HCEC 1CT (cell line): Measurements from ENCODE around the gene PCK2.
"Not testable (repeated sequence)": the region's sequence is repeated elsewhere in the genome, so short reads cannot be mapped to it uniquely, and the experiment has no call there.

ENCODE experiments used
- DNase-seq: peaks from one replicate; pipeline ENCODE4 v3.0.0-alpha.2; 2017

PCK2 gene

DNA sequence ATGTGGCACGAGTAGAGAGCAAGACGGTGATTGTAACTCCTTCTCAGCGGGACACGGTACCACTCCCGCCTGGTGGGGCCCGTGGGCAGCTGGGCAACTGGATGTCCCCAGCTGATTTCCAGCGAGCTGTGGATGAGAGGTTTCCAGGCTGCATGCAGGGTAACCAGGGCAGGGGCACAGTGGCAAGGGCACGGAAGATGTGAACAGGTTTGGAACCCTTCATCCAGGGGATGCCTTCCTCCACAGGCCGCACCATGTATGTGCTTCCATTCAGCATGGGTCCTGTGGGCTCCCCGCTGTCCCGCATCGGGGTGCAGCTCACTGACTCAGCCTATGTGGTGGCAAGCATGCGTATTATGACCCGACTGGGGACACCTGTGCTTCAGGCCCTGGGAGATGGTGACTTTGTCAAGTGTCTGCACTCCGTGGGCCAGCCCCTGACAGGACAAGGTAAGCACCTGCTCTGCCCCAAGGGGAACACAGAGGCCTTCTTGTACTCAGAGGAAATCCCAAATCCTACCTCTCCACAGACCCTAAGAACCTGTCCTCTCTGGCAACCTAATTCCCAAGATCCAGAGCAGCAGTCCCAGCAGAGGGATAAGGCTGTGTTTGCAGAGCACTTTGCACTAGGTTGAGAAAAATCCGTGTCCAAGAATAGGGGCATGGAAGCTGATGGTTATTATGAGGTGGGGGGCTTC, 4.3 kb downstream of the PCK2 start:
- DNase-seq, result no peak

GRCh38 chr14:24098927-24099813, 5.1 kb downstream of the PCK2 start:
- DNase-seq, result no peak

- no peak for DNase-seq
These were observed 6.3 kb downstream of the PCK2 start for GRCh38 chr14:24100197-24100981.

DNA sequence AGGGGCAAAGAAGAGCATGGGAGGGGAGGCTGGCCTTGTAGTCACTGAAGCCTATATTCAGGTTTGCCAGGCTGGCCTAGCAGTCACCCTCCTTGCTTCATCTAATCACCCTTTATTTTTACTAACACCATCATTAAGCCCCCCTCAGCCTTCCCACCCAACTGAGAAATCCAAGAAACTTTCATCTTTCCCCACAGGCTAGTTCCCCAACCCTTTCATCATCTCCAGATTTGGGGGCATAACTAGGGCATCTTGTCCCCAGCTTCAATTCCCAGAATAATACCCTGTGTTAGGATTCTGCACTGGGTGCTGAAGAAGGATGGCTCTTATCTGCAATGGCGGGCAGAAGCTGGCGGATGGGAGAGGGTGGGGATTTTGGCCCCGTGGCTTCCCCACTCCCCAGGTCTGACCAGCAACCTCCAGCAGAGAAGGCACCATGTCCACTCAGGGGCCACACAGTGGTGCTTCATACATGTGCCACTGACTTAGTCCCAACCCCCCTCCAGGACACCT, 6.9 kb downstream of the PCK2 start:
- DNase-seq, result no peak

DNA sequence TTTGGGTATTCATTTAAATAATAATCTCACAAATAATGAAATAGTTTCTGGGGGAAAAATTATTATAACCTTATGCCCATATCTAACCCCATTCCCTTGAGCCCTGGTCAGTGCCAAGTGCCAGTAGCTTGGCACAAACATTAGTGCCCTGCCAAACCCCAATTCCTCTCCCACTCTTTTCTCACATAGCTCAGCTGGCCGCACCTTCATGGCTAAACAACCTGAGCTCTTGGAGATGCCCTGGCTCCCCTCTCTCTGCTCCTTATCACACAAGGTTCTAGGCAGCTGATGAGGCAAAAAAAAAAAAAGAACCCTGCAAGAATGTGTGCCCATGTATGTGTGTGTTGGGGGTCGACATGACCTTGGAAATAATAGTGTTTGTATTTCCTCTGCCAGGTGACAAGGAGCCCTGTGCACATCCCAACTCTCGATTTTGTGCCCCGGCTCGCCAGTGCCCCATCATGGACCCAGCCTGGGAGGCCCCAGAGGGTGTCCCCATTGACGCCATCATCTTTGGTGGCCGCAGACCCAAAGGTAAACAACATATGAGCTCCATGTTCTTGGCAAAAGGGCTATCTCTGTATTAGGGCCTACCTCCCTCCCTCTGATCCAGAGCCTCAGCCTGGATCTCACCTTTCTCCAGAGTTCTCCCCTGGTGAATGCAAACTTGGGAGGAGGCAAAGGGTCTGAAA, 8.4 kb downstream of the PCK2 start:
- no peak for DNase-seq

- DNase-seq, result no peak
These were observed 9.3 kb downstream of the PCK2 start for GRCh38 chr14:24103451-24103850.

DNA sequence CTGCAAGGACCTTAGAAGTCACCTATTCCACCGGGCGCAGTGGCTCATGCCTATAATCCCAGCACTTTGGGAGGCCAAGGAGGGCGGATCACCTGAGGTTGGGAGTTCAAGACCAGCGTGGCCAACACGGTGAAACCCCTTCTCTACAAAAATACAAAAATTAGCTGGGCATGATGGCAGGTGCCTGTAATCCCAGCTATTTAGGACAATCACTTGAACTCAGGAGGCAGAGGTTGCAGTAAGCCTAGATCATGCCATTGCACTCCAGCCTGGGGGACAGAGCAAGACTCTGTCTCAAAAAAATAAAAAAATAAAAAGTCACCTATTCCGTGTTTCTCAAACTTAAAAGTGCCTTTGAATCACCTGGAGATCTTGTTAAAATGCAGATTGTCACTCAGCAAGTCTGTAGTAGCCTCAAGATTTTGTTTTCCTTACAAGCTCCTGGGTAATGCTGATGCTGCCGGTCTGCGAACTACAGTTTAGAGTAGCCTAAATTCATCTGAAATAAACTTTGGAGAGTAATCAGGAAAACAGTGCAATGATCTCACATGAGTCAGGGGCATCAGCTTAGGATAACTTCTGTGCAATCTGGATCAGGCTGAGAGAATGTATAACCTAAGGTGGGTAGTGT, 11.6 kb downstream of the PCK2 start:
- DNase-seq, result not testable (repeated sequence)

GRCh38 chr14:24106672-24107271, 12.7 kb downstream of the PCK2 start:
- DNase-seq, result no peak

DNA sequence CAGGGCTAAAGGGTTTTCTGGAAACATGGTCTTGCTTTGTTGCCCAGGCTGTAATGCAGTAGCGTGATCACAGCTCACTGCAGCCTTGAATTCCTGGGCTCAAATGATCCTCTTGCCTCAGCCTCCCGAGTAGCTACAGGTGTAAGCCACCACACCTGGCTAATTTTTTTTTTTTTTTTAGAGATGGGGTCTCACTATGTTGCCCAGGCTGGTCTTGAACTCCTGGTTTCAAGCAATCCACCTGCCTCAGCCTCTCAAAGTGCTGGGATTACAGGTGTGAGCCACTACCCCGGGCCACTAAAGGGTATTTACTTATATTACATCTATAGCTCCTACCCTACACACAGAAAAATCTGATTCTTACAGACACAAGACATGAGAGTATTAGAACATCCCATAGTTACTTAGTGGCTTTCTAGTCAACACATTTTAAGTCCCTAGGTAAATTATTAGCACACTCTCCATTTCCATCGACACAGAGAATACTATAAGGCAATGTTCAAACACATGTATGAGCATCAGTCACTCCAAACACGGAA, 14.3 kb downstream of the PCK2 start:
- DNase-seq, result no peak

GRCh38 chr14:24110060-24110459, 15.9 kb downstream of the PCK2 start:
- DNase-seq, result no peak

GRCh38 chr14:24110523-24110922, 16.4 kb downstream of the PCK2 start:
- no peak for DNase-seq

GRCh38 chr14:24113379-24113800, 19.3 kb downstream of the PCK2 start:
- DNase-seq, result peak; percentile 1

DNA sequence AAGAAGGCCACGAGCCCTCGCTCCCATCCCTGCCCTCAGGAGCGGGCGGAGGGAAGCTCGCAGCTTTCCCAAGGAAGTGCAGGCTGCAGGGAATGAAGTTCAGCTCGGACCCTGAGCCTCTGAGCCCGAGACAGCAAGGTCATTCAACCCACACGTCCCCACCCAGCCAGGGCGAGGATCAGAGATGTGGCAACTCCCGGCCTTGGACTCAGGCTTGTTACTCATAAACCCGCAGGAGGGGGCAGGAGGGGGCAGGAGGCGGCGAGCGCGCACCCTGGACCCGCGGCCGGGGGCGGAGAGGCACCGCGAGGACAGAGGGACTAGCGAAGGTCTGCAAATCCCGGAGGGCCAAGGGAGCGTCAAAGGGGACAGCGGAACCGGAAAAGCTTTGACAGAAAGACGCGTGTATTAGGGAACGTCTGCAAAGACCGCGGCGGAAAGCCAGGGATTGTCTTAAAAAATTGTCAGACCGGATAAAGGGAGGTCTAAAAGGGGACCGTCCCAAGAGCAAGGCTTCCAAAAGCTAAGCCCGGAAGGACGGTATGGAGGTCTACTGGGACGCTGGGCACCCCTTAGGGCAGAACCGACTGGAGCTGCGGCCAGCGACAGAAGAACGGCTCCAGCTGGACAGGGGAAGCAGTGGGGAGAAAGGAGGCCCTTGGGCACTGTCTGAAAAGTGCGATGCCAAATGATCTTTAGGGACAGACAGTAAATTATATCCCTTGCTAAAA, 19.9 kb downstream of the PCK2 start:
- DNase-seq, result peak; percentile 90

DNA sequence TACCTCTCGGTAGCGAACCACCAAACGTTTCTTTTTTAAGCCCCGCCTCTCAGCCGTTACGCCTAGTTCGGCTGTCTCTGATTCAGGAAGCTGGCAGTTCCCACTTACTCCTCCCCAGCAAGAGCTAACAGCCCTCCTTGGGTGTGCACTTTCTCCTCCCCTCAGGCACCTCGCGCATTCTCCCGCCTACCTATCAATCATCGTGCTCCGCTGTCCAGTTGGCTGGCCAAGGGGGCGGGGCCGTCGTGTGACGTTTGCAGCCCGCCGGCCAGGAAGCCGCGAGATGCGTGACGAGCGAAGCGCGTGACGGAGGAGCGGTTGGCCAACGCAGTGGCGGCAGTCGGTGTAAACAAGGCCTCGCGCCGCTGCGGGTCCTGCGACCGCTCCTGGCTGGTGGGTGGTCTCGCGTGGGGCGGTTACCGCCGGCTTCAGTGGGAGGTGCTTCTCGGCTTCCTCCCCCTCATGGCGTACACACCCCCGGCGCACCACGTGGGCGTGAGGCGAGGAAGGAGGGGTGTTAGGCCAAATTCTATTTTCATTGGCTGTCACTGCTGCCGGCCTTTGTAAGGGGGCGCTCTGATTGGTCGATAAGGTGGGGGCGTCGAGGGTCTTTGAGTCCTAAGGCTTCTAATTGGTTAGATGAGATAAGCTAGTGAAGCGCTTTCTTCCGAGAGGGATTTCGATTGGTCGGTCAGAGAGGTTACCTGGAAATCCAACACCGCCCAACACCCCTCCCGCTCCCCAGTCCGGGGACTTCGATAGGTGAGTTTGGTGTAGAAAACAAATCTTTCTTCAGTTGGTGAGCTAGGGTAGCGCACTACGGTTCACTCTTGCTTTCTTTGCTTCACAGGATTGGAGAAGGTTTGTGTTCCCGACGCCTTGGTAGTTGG, 20.7 kb downstream of the PCK2 start, which contains the start of the genes DCAF11 and NRL:
TSS of gene DCAF11 (plus strand) at position 246 of the 890 bp plus-strand sequence. CDS start 818 bp downstream, outside the sequence.
TSS of gene NRL (minus strand) at position 418 of the 890 bp plus-strand sequence. CDS start 32,101 bp downstream, outside the sequence.
- peak; percentile 100 for DNase-seq

DNA sequence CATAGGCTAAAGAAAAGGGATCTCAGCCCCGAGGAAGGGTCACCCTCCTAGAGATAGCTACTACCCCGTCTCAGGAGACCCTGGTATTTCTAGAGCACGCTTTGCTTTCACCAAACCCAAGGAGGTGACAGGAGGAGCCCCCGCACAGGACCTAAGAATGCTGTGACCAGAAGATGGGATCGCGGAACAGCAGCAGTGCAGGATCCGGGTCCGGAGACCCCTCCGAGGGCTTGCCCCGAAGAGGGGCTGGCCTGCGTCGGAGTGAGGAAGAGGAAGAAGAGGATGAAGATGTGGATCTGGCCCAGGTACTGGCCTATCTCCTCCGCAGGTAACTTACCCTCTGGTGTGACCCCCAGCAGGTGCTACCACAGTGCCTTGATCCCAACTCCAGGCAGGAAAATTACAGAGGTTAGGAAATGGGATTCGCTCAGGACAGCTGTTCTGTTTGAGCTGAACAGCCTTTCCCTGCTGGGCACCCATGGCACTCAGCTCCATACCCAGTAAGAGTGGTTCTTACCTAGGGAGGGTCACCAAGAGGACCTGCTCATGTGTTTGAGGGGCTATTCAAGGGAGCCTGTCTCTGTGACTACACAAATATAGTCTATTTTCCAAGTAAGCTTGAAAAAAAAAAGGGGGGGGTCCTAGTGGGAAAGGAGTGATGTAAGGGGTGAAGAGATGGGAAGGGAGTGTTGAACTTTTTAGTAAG, 21.5 kb downstream of the PCK2 start:
- no peak for DNase-seq

- DNase-seq, result no peak
These were observed 22.2 kb downstream of the PCK2 start for GRCh38 chr14:24116128-24116814.

GRCh38 chr14:24117179-24117578, 23.1 kb downstream of the PCK2 start:
- DNase-seq, result no peak

DNA sequence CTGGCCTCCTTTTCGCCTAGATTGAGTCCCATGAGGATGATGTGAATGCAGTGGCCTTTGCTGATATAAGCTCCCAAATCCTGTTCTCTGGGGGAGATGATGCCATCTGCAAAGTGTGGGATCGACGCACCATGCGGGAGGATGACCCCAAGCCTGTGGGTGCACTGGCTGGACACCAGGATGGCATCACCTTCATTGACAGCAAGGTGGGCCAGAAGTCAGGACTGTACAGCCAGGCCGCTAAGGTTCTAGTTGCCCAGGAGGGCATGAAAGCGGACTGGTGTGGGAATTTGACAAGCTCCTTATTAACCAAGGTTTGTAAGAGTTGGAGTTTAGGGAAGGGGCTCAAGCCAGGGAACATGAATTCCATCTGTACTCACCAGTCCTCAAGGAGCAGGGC, 25.6 kb downstream of the PCK2 start:
- DNase-seq, result no peak
